ENCODE data around the gene PRR15L. TPM values are rescaled to one million over a fixed set of nuclear protein-coding genes. Genes with fewer than 3 reads are reported as not detected.

PRR15L gene
- total RNA-seq, 1 donor from 2014 or later = 2.2 TPM

- Histone ChIP-seq H3K4me3 (no peak overlapping the region), H3K9me3 (no peaks in the 10 kb centered on the region), H3K4me1 (peaks cover 12% of the 10 kb centered on the region), H3K27ac (no peak overlapping the region), H3K36me3 (no peaks in the 10 kb centered on the region), H3K27me3 (no peaks in the 10 kb centered on the region)
- no peak for TF ChIP-seq POLR2A (IDR thresholded peaks at IDR 0.05)
- no peak for TF ChIP-seq POLR2AphosphoS5 (IDR thresholded peaks at IDR 0.05; ENCODE audit: insufficient read depth in 1 of 2, low read depth in 1 of 2)
- TF ChIP-seq CTCF (IDR thresholded peaks at IDR 0.05) = no peak
- no peak for DNase-seq (ENCODE audit: extremely low spot score in 2 of 2)
- intact Hi-C loops (cut with DNase I) = no loop called here
Observed at GRCh38 chr17:47956791-47957590, 692 bp downstream of the PRR15L start.

GRCh38 chr17:47955497-47956461 is 1.9 kb downstream of the PRR15L start:
- DNase-seq (ENCODE audit: extremely low spot score in 2 of 2) = no peak
- TF ChIP-seq POLR2AphosphoS5 (IDR thresholded peaks at IDR 0.05; ENCODE audit: insufficient read depth in 1 of 2, low read depth in 1 of 2) (no peak), POLR2A (IDR thresholded peaks at IDR 0.05) (no peak), CTCF (IDR thresholded peaks at IDR 0.05) (no peak)
- no peaks in the 10 kb centered on the region for H3K9me3 ChIP-seq
- intact Hi-C loops (cut with DNase I) = no loop called here
- H3K27ac ChIP-seq = no peak overlapping the region
- H3K27me3 ChIP-seq = no peaks in the 10 kb centered on the region
- H3K36me3 ChIP-seq = no peaks in the 10 kb centered on the region
- no peak overlapping the region for H3K4me3 ChIP-seq
- H3K4me1 ChIP-seq = peaks cover 12% of the 10 kb centered on the region

- Histone ChIP-seq H3K9me3 (no peaks in the 10 kb centered on the region), H3K4me3 (no peak overlapping the region), H3K27ac (no peak overlapping the region), H3K36me3 (no peaks in the 10 kb centered on the region), H3K4me1 (peaks cover 24% of the 10 kb centered on the region), H3K27me3 (no peaks in the 10 kb centered on the region)
- DNase-seq (ENCODE audit: extremely low spot score in 2 of 2) = no peak
- TF ChIP-seq POLR2AphosphoS5 (IDR thresholded peaks at IDR 0.05; ENCODE audit: insufficient read depth in 1 of 2, low read depth in 1 of 2) = no peak
- no peak for TF ChIP-seq CTCF (IDR thresholded peaks at IDR 0.05)
- no peak for TF ChIP-seq POLR2A (IDR thresholded peaks at IDR 0.05)
- intact Hi-C loops (cut with DNase I) = no loop called here
Observed at GRCh38 chr17:47953909-47954308, 3.8 kb downstream of the PRR15L start.

- peaks cover 27% of the 10 kb centered on the region for H3K4me1 ChIP-seq
- TF ChIP-seq CTCF (IDR thresholded peaks at IDR 0.05) (no peak), POLR2A (IDR thresholded peaks at IDR 0.05) (no peak), POLR2AphosphoS5 (IDR thresholded peaks at IDR 0.05; ENCODE audit: insufficient read depth in 1 of 2, low read depth in 1 of 2) (no peak)
- no peaks in the 10 kb centered on the region for H3K9me3 ChIP-seq
- H3K27me3 ChIP-seq = no peaks in the 10 kb centered on the region
- no peak for DNase-seq (ENCODE audit: extremely low spot score in 2 of 2)
- intact Hi-C loops (cut with DNase I) = no loop called here
- H3K4me3 ChIP-seq = no peak overlapping the region
- no peak overlapping the region for H3K27ac ChIP-seq
- H3K36me3 ChIP-seq = no peaks in the 10 kb centered on the region
Observed at GRCh38 chr17:47952171-47953021, 5.3 kb downstream of the PRR15L start.
